ENCODE data around the gene ERN1.
"Not testable (repeated sequence)": the region's sequence is repeated elsewhere in the genome, so short reads cannot be mapped to it uniquely, and the experiment has no call there.

Gene ERN1

GRCh38 chr17:64022611-64023063 lies 107.3 kb downstream of the ERN1 start:
- DNase-seq: no peak

GRCh38 chr17:64020056-64020766 lies 109.7 kb downstream of the ERN1 start, which contains the start of gene ICAM2:
Gene ICAM2 (minus strand): TSS chr17:64020633. CDS start chr17:64006691, 13,942 bp downstream.
- DNase-seq: peak; percentile 82

GRCh38 chr17:64019551-64019961 lies 110.4 kb downstream of the ERN1 start:
- DNase-seq: not testable (repeated sequence)

GRCh38 chr17:64017381-64017980 lies 112.5 kb downstream of the ERN1 start:
- no peak for DNase-seq

GRCh38 chr17:64016974-64017373 lies 113.0 kb downstream of the ERN1 start:
- no peak for DNase-seq

- no peak for DNase-seq
Observed at GRCh38 chr17:64016231-64016784, 113.6 kb downstream of the ERN1 start.

- DNase-seq: no peak
Observed at GRCh38 chr17:64015447-64015846, 114.5 kb downstream of the ERN1 start.

GRCh38 chr17:64009571-64010402 lies 120.2 kb downstream of the ERN1 start:
- no peak for DNase-seq

GRCh38 chr17:64008830-64009229 lies 121.1 kb downstream of the ERN1 start:
- no peak for DNase-seq

GRCh38 chr17:64008346-64008745 lies 121.6 kb downstream of the ERN1 start:
- DNase-seq: no peak

- DNase-seq: no peak
Observed at GRCh38 chr17:64007838-64008282, 122.1 kb downstream of the ERN1 start.

- DNase-seq: not testable (repeated sequence)
Observed at GRCh38 chr17:64007089-64007837, 122.7 kb downstream of the ERN1 start.

- no peak for DNase-seq
Observed at GRCh38 chr17:64006361-64007088, 123.4 kb downstream of the ERN1 start.

GRCh38 chr17:64005734-64006167 lies 124.2 kb downstream of the ERN1 start:
- no peak for DNase-seq

- no peak for DNase-seq
Observed at GRCh38 chr17:64004903-64005733, 124.8 kb downstream of the ERN1 start.

- no peak for DNase-seq
Observed at GRCh38 chr17:64004218-64004770, 125.7 kb downstream of the ERN1 start.

- no peak for DNase-seq
Observed at GRCh38 chr17:64003526-64004121, 126.3 kb downstream of the ERN1 start.

GRCh38 chr17:64002658-64003525 lies 127.1 kb downstream of the ERN1 start:
- no peak for DNase-seq
